Thyroid gland (tissue), 4 donors: ENCODE data around the gene MAP2K4. TPM values are rescaled to one million over a fixed set of nuclear protein-coding genes. Genes with fewer than 3 reads are reported as not detected.

ENCODE experiments used
- DNase-seq, 2 donors: peaks; one replicate each; pipeline ENCODE4 v3.0.0-alpha.2; 2019
- H3K27ac ChIP-seq, 3 donors: fragments of 200-600 bp; sonication (generic); 1 replicate in 2 of 3; 2 replicates in 1 of 3; pipeline ENCODE4 v1.5.1; 2016 to 2019; ENCODE audit warnings: mild to moderate bottlenecking in 1 of 3, moderate library complexity in 1 of 3
- H3K27me3 ChIP-seq: fragments of 200-600 bp; sonication (generic); one replicate; pipeline ENCODE4 v1.5.1; 2019
- H3K36me3 ChIP-seq, 2 donors: fragments of 200-600 bp; sonication (generic); one replicate each; pipeline ENCODE4 v1.5.1; 2016 to 2019
- H3K4me1 ChIP-seq, 2 donors: fragments of 200-600 bp; sonication (generic); one replicate each; pipeline ENCODE4 v1.5.1; 2017 to 2019
- H3K4me3 ChIP-seq, 3 donors: fragments of 200-600 bp; sonication (generic); replicated peaks in 1 of 3; 1 replicate in 2 of 3; 2 replicates in 1 of 3; pipeline ENCODE4 v1.5.1; 2016; ENCODE audit warnings: mild to moderate bottlenecking in 1 of 3
- H3K9me3 ChIP-seq: fragments of 200-600 bp; sonication (generic); one replicate; pipeline ENCODE4 v1.5.1; 2017
- CTCF ChIP-seq, 6 experiments: fragments of 200-600 bp in 3 of 6; fragments of 450-650 bp in 3 of 6; sonication (generic) in 3 of 6; IDR thresholded peaks; one replicate each; pipeline ENCODE4 v1.5.1; 2016 to 2019; ENCODE audit warnings: antibody characterized with exemption in 6 of 6, mild to moderate bottlenecking in 2 of 6, inconsistent platforms in 1 of 6, moderate library complexity in 1 of 6
- POLR2A ChIP-seq, 2 donors: fragments of 450-650 bp; IDR thresholded peaks; one replicate each; pipeline ENCODE4 v1.6.1; 2017; ENCODE audit warnings: antibody characterized with exemption in 2 of 2, mild to moderate bottlenecking in 2 of 2, moderate library complexity in 1 of 2
- WGBS, 2 donors: methylation state at CpG; one replicate each; pipeline ENCODE4 v1.1.5; 2017; 5-methylcytosine and 5-hydroxymethylcytosine counted together
- intact Hi-C: fragments of 100-400 bp; cut with DNase I; formaldehyde crosslinking; loops from one replicate; pipeline ENCODE4 v1.15.1; 2023
- total RNA-seq, 4 donors: library from RNA; depleted of rRNA; stranded (reverse); fragments of >200 nt; gene quantifications; one replicate each; pipeline ENCODE4 v1.2.3, GENCODE V29; 2016

The MAP2K4 gene
- total RNA-seq, 4 donors from 2014 or later: 41.6 to 53.2 (median 47.8) TPM

GRCh38 chr17:12046786-12047185 lies 26.1 kb downstream of the MAP2K4 start:
- no peak for TF ChIP-seq POLR2A (IDR thresholded peaks at IDR 0.05)
- intact Hi-C loops: no loop called here
- 62 to 69% methylated on average over 2 of the region's 2 CpGs for WGBS, 2 donors
- H3K9me3 ChIP-seq: no peaks in the 10 kb centered on the region
- no peak overlapping the region for H3K4me3 ChIP-seq
- DNase-seq: no peak
- no peaks in the 10 kb centered on the region for H3K27me3 ChIP-seq
- no peak overlapping the region for H3K27ac ChIP-seq
- H3K4me1 ChIP-seq: peaks cover 30 to 35% of the 10 kb centered on the region in 2 donors
- H3K36me3 ChIP-seq: no peaks in the 10 kb centered on the region

GRCh38 chr17:12047681-12048376 lies 27.2 kb downstream of the MAP2K4 start:
- TF ChIP-seq POLR2A (IDR thresholded peaks at IDR 0.05) (no peak), CTCF (IDR thresholded peaks at IDR 0.05) (no peak)
- Histone ChIP-seq H3K27me3 (no peaks in the 10 kb centered on the region), H3K4me1 (peaks cover 30 to 36% of the 10 kb centered on the region in 2 donors), H3K27ac (no peak overlapping the region), H3K4me3 (no peak overlapping the region), H3K36me3 (no peaks in the 10 kb centered on the region), H3K9me3 (no peaks in the 10 kb centered on the region)
- intact Hi-C loops: no loop called here
- DNase-seq: no peak
- 81 to 87% methylated on average over 3 of the region's 3 CpGs for WGBS, 2 donors

- 93 to 95% methylated on average over 7 of the region's 7 CpGs for WGBS, 2 donors
- intact Hi-C loops: no loop called here
Observed at GRCh38 chr17:12048843-12049473, 28.3 kb downstream of the MAP2K4 start.

GRCh38 chr17:12050646-12051225 lies 30.1 kb downstream of the MAP2K4 start:
- WGBS, 2 donors: 61 to 75% methylated on average over 1 of the region's 1 CpG
- peaks cover 26 to 42% of the 10 kb centered on the region in 2 donors for H3K4me1 ChIP-seq
- no peak for TF ChIP-seq POLR2A (IDR thresholded peaks at IDR 0.05)
- TF ChIP-seq CTCF (IDR thresholded peaks at IDR 0.05): no peak
- H3K36me3 ChIP-seq: no peaks in the 10 kb centered on the region
- no peak overlapping the region for H3K4me3 ChIP-seq
- no peaks in the 10 kb centered on the region for H3K27me3 ChIP-seq
- H3K9me3 ChIP-seq: no peaks in the 10 kb centered on the region
- no peak overlapping the region for H3K27ac ChIP-seq
- intact Hi-C loops: no loop called here
- DNase-seq: no peak

More at GRCh38 chr17:12048843-12049473, 28.3 kb downstream of the MAP2K4 start:
- Histone ChIP-seq H3K4me1 (peaks cover 30 to 48% of the 10 kb centered on the region in 2 donors), H3K9me3 (no peaks in the 10 kb centered on the region), H3K36me3 (no peaks in the 10 kb centered on the region), H3K27me3 (no peaks in the 10 kb centered on the region), H3K4me3 (no peak overlapping the region), H3K27ac (no peak overlapping the region)
- no peak for DNase-seq
- TF ChIP-seq CTCF (IDR thresholded peaks at IDR 0.05) (no peak), POLR2A (IDR thresholded peaks at IDR 0.05) (no peak)

- H3K4me3 ChIP-seq: no peak overlapping the region
- WGBS, 2 donors: 56 to 68% methylated on average over 3 of the region's 3 CpGs
- no peaks in the 10 kb centered on the region for H3K27me3 ChIP-seq
- DNase-seq: no peak
- peaks cover 17 to 32% of the 10 kb centered on the region in 2 donors for H3K4me1 ChIP-seq
- no peak overlapping the region for H3K27ac ChIP-seq
- intact Hi-C loops: no loop called here
- H3K36me3 ChIP-seq: no peaks in the 10 kb centered on the region
- TF ChIP-seq POLR2A (IDR thresholded peaks at IDR 0.05): no peak
- TF ChIP-seq CTCF (IDR thresholded peaks at IDR 0.05): no peak
- no peaks in the 10 kb centered on the region for H3K9me3 ChIP-seq
Observed at GRCh38 chr17:12053552-12053951, 32.9 kb downstream of the MAP2K4 start.
